Measurements from ENCODE around the gene TTC6.

GRCh38 chr14:37579274-37579673 lies 16.2 kb upstream of the TTC6 start:
- TF ChIP-seq EP300 (IDR thresholded peaks at IDR 0.05; ENCODE audit: borderline replicate concordance in 1 of 2, control insufficient read depth in 1 of 2, low read depth in 2 of 2, low read length in 2 of 2), result no peak
- TF ChIP-seq, protein P1, sequence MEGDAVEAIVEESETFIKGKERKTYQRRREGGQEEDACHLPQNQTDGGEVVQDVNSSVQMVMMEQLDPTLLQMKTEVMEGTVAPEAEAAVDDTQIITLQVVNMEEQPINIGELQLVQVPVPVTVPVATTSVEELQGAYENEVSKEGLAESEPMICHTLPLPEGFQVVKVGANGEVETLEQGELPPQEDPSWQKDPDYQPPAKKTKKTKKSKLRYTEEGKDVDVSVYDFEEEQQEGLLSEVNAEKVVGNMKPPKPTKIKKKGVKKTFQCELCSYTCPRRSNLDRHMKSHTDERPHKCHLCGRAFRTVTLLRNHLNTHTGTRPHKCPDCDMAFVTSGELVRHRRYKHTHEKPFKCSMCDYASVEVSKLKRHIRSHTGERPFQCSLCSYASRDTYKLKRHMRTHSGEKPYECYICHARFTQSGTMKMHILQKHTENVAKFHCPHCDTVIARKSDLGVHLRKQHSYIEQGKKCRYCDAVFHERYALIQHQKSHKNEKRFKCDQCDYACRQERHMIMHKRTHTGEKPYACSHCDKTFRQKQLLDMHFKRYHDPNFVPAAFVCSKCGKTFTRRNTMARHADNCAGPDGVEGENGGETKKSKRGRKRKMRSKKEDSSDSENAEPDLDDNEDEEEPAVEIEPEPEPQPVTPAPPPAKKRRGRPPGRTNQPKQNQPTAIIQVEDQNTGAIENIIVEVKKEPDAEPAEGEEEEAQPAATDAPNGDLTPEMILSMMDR (IDR thresholded peaks at IDR 0.05 in 2 of 3, conservative IDR thresholded peaks at IDR 0.05 in 1 of 3; ENCODE audit: control insufficient read depth in 2 of 3, extremely low read depth in 1 of 3, insufficient read depth in 1 of 3, low read depth in 3 of 3, low read length in 3 of 3), result no peak
- TF ChIP-seq CHD2 (IDR thresholded peaks at IDR 0.05; ENCODE audit: borderline replicate concordance, low read depth, low read length), result no peak
- no peak for TF ChIP-seq SP1 (IDR thresholded peaks at IDR 0.05; ENCODE audit: low read depth, low read length)
- no peak for TF ChIP-seq STAT3 (IDR thresholded peaks at IDR 0.05; ENCODE audit: low read depth, low read length)
- no peak for TF ChIP-seq POLR2AphosphoS5 (IDR thresholded peaks at IDR 0.05; ENCODE audit: low read length)
- TF ChIP-seq CBX5 (IDR thresholded peaks at IDR 0.05; ENCODE audit: low read depth), result no peak
- TF ChIP-seq TARDBP (IDR thresholded peaks at IDR 0.05; ENCODE audit: borderline replicate concordance), result no peak
- no peak for TF ChIP-seq ETV6 (conservative IDR thresholded peaks at IDR 0.05 in 1 of 2, IDR thresholded peaks at IDR 0.05 in 1 of 2; ENCODE audit: borderline replicate concordance in 1 of 2, low read depth in 1 of 2)
- TF ChIP-seq CREB1 (IDR thresholded peaks at IDR 0.05; ENCODE audit: low read depth), result no peak

Measured in GM12878 (cell line).